Measurements from ENCODE around the gene C4orf50.

DNA sequence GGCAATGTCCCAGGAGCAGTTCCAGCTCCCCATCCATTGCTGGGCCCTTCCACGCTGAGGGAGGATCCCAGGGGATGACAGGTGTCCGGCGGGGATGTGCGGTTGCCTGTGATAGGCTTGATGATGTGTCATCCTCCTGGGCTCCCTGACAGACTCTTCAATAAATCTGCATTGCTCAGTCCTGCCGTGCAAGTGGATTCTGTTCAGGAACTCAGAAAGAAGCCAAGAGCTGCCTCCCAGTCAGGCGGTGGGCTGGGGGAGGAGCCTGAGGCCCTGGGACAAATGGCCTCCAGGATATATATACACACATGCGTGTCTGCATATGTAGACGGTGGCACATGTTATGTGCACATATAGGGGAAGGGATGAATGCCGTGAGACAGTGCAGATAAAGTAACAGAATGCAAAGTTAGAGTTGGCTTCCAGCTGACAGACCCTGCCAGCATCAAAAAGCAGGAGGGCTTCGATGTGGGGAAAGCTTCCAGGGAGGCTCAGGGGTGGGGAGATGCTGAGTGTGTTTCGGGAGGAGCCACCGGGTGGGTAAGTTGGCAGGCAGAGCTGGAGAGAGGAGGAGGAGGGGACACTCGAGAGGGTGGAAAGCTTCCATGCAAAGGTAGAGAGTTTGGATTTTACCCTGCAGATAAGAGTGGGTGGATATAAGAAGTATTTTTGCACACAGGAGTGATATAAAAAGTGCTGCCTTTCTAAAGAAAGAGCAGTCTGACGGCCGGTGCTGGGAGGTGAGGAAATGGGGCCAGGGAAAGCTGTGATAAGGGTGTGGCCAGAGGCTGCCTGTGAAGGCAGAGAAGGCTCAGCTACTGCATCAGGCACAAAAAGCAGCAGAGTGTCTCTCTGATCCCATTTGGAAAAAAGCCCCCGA lies 96.9 kb downstream of the C4orf50 start:
- TF ChIP-seq, protein P1, sequence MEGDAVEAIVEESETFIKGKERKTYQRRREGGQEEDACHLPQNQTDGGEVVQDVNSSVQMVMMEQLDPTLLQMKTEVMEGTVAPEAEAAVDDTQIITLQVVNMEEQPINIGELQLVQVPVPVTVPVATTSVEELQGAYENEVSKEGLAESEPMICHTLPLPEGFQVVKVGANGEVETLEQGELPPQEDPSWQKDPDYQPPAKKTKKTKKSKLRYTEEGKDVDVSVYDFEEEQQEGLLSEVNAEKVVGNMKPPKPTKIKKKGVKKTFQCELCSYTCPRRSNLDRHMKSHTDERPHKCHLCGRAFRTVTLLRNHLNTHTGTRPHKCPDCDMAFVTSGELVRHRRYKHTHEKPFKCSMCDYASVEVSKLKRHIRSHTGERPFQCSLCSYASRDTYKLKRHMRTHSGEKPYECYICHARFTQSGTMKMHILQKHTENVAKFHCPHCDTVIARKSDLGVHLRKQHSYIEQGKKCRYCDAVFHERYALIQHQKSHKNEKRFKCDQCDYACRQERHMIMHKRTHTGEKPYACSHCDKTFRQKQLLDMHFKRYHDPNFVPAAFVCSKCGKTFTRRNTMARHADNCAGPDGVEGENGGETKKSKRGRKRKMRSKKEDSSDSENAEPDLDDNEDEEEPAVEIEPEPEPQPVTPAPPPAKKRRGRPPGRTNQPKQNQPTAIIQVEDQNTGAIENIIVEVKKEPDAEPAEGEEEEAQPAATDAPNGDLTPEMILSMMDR (IDR thresholded peaks at IDR 0.05; ENCODE audit: poor library complexity, severe bottlenecking): no peak
- TF ChIP-seq POLR2AphosphoS5 (IDR thresholded peaks at IDR 0.05) (no peak), TAF1 (IDR thresholded peaks at IDR 0.05; ENCODE audit: low read depth) (no peak), RAD21 (conservative IDR thresholded peaks at IDR 0.05) (no peak), EP300 (conservative IDR thresholded peaks at IDR 0.05; ENCODE audit: poor library complexity, severe bottlenecking) (no peak), EZH2 (IDR thresholded peaks at IDR 0.05; ENCODE audit: borderline replicate concordance, insufficient read depth, low read length, poor library complexity, severe bottlenecking) (no peak), MXI1 (conservative IDR thresholded peaks at IDR 0.05; ENCODE audit: poor library complexity, severe bottlenecking) (no peak), SMC3 (conservative IDR thresholded peaks at IDR 0.05; ENCODE audit: poor library complexity) (no peak)
- TF ChIP-seq, protein P2, sequence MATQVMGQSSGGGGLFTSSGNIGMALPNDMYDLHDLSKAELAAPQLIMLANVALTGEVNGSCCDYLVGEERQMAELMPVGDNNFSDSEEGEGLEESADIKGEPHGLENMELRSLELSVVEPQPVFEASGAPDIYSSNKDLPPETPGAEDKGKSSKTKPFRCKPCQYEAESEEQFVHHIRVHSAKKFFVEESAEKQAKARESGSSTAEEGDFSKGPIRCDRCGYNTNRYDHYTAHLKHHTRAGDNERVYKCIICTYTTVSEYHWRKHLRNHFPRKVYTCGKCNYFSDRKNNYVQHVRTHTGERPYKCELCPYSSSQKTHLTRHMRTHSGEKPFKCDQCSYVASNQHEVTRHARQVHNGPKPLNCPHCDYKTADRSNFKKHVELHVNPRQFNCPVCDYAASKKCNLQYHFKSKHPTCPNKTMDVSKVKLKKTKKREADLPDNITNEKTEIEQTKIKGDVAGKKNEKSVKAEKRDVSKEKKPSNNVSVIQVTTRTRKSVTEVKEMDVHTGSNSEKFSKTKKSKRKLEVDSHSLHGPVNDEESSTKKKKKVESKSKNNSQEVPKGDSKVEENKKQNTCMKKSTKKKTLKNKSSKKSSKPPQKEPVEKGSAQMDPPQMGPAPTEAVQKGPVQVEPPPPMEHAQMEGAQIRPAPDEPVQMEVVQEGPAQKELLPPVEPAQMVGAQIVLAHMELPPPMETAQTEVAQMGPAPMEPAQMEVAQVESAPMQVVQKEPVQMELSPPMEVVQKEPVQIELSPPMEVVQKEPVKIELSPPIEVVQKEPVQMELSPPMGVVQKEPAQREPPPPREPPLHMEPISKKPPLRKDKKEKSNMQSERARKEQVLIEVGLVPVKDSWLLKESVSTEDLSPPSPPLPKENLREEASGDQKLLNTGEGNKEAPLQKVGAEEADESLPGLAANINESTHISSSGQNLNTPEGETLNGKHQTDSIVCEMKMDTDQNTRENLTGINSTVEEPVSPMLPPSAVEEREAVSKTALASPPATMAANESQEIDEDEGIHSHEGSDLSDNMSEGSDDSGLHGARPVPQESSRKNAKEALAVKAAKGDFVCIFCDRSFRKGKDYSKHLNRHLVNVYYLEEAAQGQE (IDR thresholded peaks at IDR 0.05; ENCODE audit: borderline replicate concordance): no peak
